Muscle layer of duodenum (tissue), 2 donors: ENCODE data around the gene ZNF536.

ENCODE experiments used
- H3K27ac ChIP-seq: one replicate; pipeline ENCODE4 v1.7.0; 2013; ENCODE audit warnings: mild to moderate bottlenecking, low read length
- H3K27me3 ChIP-seq: one replicate; pipeline ENCODE4 v1.7.0; 2013; ENCODE audit warnings: low read depth, mild to moderate bottlenecking, control low read depth, low read length
- H3K36me3 ChIP-seq, 2 donors: one replicate each; pipeline ENCODE4 v1.7.0; 2013; ENCODE audit warnings: low read length in 2 of 2, control low read depth in 1 of 2, mild to moderate bottlenecking in 1 of 2; ENCODE audit not compliant: insufficient read depth in 2 of 2, control insufficient read depth in 1 of 2
- H3K4me1 ChIP-seq, 2 donors: one replicate each; pipeline ENCODE4 v1.7.0; 2013; ENCODE audit warnings: low read length in 2 of 2, mild to moderate bottlenecking in 2 of 2, control low read depth in 1 of 2, moderate library complexity in 1 of 2; ENCODE audit not compliant: insufficient read depth in 2 of 2, control insufficient read depth in 1 of 2
- H3K4me3 ChIP-seq, 2 donors: one replicate each; pipeline ENCODE4 v1.7.0; 2013; ENCODE audit warnings: low read length in 2 of 2, low read depth in 1 of 2, mild to moderate bottlenecking in 1 of 2
- H3K9me3 ChIP-seq, 2 donors: one replicate each; pipeline ENCODE4 v1.7.0; 2013; ENCODE audit warnings: low read length in 2 of 2, control low read depth in 1 of 2, mild to moderate bottlenecking in 1 of 2; ENCODE audit not compliant: control insufficient read depth in 1 of 2
- donor health status: healthy.

The ZNF536 gene

GRCh38 chr19:30381366-30381765 lies 9.2 kb downstream of the ZNF536 start:
- no peaks in the 10 kb centered on the region for H3K36me3 ChIP-seq
- no peak overlapping the region for H3K27ac ChIP-seq
- no peaks in the 10 kb centered on the region for H3K27me3 ChIP-seq
- H3K4me1 ChIP-seq, result no peaks in the 10 kb centered on the region
- H3K4me3 ChIP-seq, result no peak overlapping the region
- no peaks in the 10 kb centered on the region for H3K9me3 ChIP-seq

- Histone ChIP-seq H3K4me1 (no peaks in the 10 kb centered on the region), H3K9me3 (no peaks in the 10 kb centered on the region), H3K27ac (no peak overlapping the region), H3K4me3 (no peak overlapping the region), H3K36me3 (no peaks in the 10 kb centered on the region), H3K27me3 (no peaks in the 10 kb centered on the region)
Measured at GRCh38 chr19:30385174-30385573, 13.0 kb downstream of the ZNF536 start.

- Histone ChIP-seq H3K4me1 (no peaks in the 10 kb centered on the region), H3K27me3 (no peaks in the 10 kb centered on the region), H3K36me3 (no peaks in the 10 kb centered on the region)
Measured at GRCh38 chr19:30385666-30386065, 13.5 kb downstream of the ZNF536 start.

DNA sequence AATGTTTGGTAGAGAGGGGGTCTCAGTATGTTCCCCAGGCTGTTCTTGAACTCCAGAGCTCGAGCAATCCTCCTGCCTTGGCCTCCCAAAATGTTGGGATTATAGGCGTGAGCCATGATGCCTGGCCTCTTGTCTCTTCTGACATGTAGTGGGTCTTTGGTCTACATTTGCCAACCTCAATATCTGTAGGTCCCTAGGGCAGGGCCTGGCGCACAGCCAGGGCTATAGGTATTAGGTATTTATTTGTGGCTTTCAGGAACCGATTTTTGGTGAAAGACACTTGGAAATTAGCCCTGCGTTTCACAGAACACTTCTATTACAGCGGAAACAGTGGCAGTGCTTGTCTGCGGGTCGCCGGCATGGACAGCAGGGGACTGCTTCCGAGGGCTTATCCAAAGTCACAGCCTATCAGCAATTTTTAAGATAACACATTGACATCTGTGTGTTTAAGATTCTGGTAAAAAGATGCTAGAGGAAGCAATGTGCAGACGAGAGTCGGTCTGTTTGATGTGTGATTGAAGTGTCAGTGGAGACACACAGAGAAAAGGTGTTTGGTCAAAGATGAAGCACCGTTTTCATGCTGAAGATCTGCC lies 14.5 kb downstream of the ZNF536 start:
- Histone ChIP-seq H3K4me1 (no peaks in the 10 kb centered on the region), H3K27me3 (no peaks in the 10 kb centered on the region), H3K36me3 (no peaks in the 10 kb centered on the region), H3K27ac (no peak overlapping the region), H3K4me3 (no peak overlapping the region), H3K9me3 (no peaks in the 10 kb centered on the region)

More at GRCh38 chr19:30385666-30386065, 13.5 kb downstream of the ZNF536 start:
- H3K27ac ChIP-seq, result no peak overlapping the region
- H3K4me3 ChIP-seq, result no peak overlapping the region
- H3K9me3 ChIP-seq, result no peaks in the 10 kb centered on the region

DNA sequence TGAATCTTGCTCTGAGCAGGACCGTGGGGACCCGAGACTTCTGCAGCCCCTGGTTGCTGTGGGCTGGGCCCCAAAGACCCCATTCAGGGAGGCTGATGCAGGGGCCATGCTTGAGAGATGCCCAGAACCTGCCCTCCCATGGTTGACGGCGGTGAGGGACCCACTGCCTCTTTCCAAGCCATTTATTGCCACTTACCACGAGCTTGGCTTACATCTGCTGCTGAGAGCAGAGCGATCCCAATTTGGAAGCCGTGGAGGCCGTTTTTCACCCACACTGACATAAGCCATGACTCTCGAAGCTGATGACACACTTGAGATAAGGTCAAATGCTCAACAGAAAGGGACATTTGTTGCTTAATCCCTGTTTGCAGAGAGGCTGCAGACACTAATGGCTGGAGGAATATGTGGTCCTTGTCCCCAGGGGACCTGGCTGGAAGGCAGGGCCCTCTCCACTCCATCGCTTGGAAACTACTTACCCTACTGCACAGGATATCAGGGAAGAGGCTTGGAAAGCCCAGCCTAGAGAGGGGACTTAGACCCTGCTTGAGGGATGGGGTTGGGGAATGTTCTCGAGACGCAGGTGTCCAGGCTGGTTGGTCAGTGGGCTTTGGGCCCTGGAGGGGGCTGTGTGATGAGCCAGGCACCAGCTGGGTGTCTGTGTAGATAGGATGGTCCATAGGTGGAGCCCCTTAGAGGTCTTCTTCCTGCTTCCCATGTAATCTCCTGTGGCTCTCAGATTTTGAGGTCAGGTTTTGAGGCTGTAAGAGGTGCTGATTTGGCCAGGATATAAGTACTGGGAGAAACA lies 15.3 kb downstream of the ZNF536 start:
- Histone ChIP-seq H3K27me3 (no peaks in the 10 kb centered on the region), H3K4me3 (no peak overlapping the region), H3K9me3 (no peaks in the 10 kb centered on the region), H3K4me1 (no peaks in the 10 kb centered on the region), H3K36me3 (no peaks in the 10 kb centered on the region), H3K27ac (no peak overlapping the region)

GRCh38 chr19:30388327-30388726 lies 16.1 kb downstream of the ZNF536 start:
- Histone ChIP-seq H3K27me3 (no peaks in the 10 kb centered on the region), H3K4me3 (no peak overlapping the region), H3K36me3 (no peaks in the 10 kb centered on the region), H3K9me3 (no peaks in the 10 kb centered on the region), H3K27ac (no peak overlapping the region), H3K4me1 (no peaks in the 10 kb centered on the region)

DNA sequence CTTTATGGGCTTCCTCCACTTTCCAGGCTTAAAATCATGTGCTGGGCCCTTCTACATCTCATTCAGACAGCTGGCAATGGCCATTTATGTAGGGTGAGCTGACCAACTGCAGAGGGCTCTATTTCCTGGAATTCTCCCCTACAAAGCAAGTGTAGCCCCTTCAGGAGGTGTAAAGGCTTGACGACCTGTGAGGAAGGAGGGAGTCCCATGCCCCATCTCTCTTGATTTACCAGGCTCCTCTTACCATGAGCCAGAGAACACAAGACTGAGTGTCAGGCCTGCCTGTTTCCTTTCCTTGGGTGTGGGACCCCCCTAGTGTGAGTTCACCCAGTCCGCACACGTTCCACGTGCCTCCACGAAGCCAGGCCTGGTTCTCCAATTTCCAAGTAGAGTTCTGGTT lies 16.6 kb downstream of the ZNF536 start:
- Histone ChIP-seq H3K4me3 (no peak overlapping the region), H3K9me3 (no peaks in the 10 kb centered on the region), H3K4me1 (no peaks in the 10 kb centered on the region), H3K27me3 (no peaks in the 10 kb centered on the region), H3K36me3 (no peaks in the 10 kb centered on the region), H3K27ac (no peak overlapping the region)

- no peak overlapping the region for H3K4me3 ChIP-seq
- H3K36me3 ChIP-seq, result no peaks in the 10 kb centered on the region
- H3K27ac ChIP-seq, result no peak overlapping the region
- no peaks in the 10 kb centered on the region for H3K27me3 ChIP-seq
- H3K9me3 ChIP-seq, result no peaks in the 10 kb centered on the region
- H3K4me1 ChIP-seq, result no peaks in the 10 kb centered on the region
Measured at GRCh38 chr19:30390356-30390988, 18.3 kb downstream of the ZNF536 start.

GRCh38 chr19:30391052-30391451 lies 18.9 kb downstream of the ZNF536 start:
- Histone ChIP-seq H3K27ac (no peak overlapping the region), H3K4me1 (no peaks in the 10 kb centered on the region), H3K27me3 (no peaks in the 10 kb centered on the region), H3K4me3 (no peak overlapping the region), H3K36me3 (no peaks in the 10 kb centered on the region), H3K9me3 (no peaks in the 10 kb centered on the region)

DNA sequence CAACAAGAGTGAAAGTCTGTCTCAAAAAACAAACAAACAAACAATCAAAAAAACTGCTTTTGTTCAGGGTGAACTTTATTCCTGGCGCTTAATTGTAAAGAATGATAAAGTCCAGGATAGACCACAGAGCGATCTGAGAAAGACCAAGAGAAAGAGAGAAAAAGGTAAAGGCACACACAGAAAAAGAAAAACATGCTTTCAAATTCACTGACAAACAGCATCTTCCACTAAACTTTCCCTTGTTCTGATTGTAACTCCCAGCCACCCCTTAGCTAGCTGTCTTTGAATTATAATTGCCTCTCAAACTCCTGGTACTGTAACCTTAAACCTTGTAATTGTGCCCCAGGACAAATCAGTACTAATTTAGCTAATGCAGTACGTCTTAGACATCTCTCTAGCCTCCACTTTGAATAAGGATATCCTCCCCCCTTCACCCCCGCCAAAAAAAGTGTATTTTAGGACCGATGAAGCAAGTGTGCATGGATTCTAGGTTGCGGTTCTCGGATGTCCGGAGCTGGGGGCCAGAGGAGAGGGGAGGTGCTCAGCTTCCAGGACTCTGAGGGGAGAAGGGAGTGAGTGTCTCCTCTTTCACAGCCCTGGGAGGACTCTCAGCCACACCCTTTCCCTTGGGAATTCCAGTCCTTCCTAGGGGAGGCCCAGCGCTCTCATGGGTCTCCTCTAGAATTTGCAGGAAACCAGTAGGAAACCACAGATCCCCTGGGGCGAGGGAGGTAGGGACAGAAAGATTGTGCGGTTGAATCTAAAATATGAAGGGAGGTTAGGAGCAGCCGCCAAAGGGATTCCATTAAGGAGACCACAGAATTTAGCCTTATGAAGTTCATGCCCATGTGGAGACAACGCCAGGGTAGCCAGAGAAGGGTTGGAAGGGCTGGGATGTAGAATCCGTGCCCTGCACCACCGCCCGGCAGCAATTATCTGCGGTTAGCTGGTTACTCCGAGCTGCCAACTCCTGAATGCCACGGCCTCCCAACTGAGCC lies 19.7 kb downstream of the ZNF536 start:
- Histone ChIP-seq H3K36me3 (no peaks in the 10 kb centered on the region), H3K4me1 (no peaks in the 10 kb centered on the region), H3K27me3 (no peaks in the 10 kb centered on the region), H3K27ac (no peak overlapping the region), H3K4me3 (no peak overlapping the region), H3K9me3 (no peaks in the 10 kb centered on the region)

DNA sequence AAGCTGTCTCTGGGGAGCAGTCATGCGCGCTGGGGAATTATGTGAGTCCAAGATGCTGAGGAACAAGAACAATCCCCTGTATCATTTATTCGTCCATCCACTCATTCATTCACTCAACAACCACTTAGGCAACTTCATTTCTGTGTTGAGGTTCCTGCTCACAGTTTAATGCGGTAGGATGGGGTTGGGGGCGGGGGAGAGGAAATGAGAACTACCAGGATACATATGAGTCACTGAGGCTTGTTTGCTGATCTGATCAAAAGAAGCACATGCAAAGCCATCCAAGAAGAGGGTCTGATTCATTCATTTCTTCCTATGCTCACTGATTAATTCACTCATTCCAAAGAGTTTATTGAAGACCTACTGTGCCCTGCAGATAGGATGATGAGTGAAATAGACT lies 20.9 kb downstream of the ZNF536 start:
- Histone ChIP-seq H3K4me3 (no peak overlapping the region), H3K9me3 (no peaks in the 10 kb centered on the region), H3K36me3 (no peaks in the 10 kb centered on the region), H3K4me1 (no peaks in the 10 kb centered on the region), H3K27ac (no peak overlapping the region), H3K27me3 (no peaks in the 10 kb centered on the region)
